Tibial artery (tissue), 4 donors: ENCODE results near the gene SOBP.

Source experiments
- DNase-seq, 2 donors: peaks; one replicate each; pipeline ENCODE4 v3.0.0-alpha.2; 2019
- H3K27ac ChIP-seq, 2 donors: fragments of 200-600 bp; sonication (generic) in 1 of 2; 1 replicate in 1 of 2; 2 replicates in 1 of 2; pipeline ENCODE4 v1.5.1; 2018 to 2019; ENCODE audit warnings: mild to moderate bottlenecking in 1 of 2
- H3K27me3 ChIP-seq, 2 donors: fragments of 200-600 bp; sonication (generic) in 1 of 2; one replicate each; pipeline versions ENCODE4 v1.5.1 to v1.6.0; 2016 to 2019
- H3K36me3 ChIP-seq, 3 donors: fragments of 200-600 bp; sonication (generic) in 2 of 3; one replicate each; pipeline ENCODE4 v1.5.1; 2016 to 2019; ENCODE audit warnings: mild to moderate bottlenecking in 2 of 3
- H3K4me1 ChIP-seq, 4 donors: fragments of 200-600 bp; sonication (generic) in 2 of 4; 1 replicate in 3 of 4; 2 replicates in 1 of 4; pipeline ENCODE4 v1.5.1; 2016 to 2019
- H3K4me3 ChIP-seq, 2 donors: fragments of 200-600 bp; sonication (generic) in 1 of 2; 1 replicate in 1 of 2; 2 replicates in 1 of 2; pipeline ENCODE4 v1.5.1; 2018 to 2019; ENCODE audit warnings: mild to moderate bottlenecking in 2 of 2
- H3K9me3 ChIP-seq, 3 donors: fragments of 200-600 bp; sonication (generic) in 1 of 3; one replicate each; pipeline ENCODE4 v1.5.1; 2016 to 2019
- CTCF ChIP-seq, 2 experiments: fragments of 200-600 bp in 1 of 2; fragments of 450-650 bp in 1 of 2; IDR thresholded peaks; one replicate each; pipeline ENCODE4 v1.5.1; 2017 to 2019; ENCODE audit warnings: antibody characterized with exemption in 2 of 2, mild to moderate bottlenecking in 1 of 2, moderate library complexity in 1 of 2
- intact Hi-C: fragments of 100-400 bp; cut with DNase I; formaldehyde crosslinking; loops from one replicate; pipeline ENCODE4 v1.15.0; 2023; ENCODE audit warnings: low total_unique reads

The SOBP gene

GRCh38 chr6:107574856-107575255 is 84.9 kb downstream of the SOBP start:
- Histone ChIP-seq H3K27me3 (no peaks in the 10 kb centered on the region), H3K36me3 (peaks cover under 1 to 9% (median 6%) of the 10 kb centered on the region in 3 donors), H3K4me3 (no peak overlapping the region), H3K27ac (no peak overlapping the region), H3K4me1 (peaks cover 0 to 4% (median 0%) of the 10 kb centered on the region in 4 donors), H3K9me3 (no peaks in the 10 kb centered on the region)
- intact Hi-C loops = no loop called here
- no peak for TF ChIP-seq CTCF (IDR thresholded peaks at IDR 0.05)
- DNase-seq = no peak

- Histone ChIP-seq H3K27ac (no peak overlapping the region), H3K4me3 (no peak overlapping the region), H3K4me1 (peaks cover 0 to 4% (median 0%) of the 10 kb centered on the region in 4 donors), H3K9me3 (no peaks in the 10 kb centered on the region), H3K27me3 (no peaks in the 10 kb centered on the region), H3K36me3 (peaks cover 0 to 6% (median 4%) of the 10 kb centered on the region in 3 donors)
- no peak for TF ChIP-seq CTCF (IDR thresholded peaks at IDR 0.05)
- DNase-seq = no peak
- intact Hi-C loops = no loop called here
Observed at GRCh38 chr6:107576852-107577251, 86.9 kb downstream of the SOBP start.

GRCh38 chr6:107578642-107579341 is 88.9 kb downstream of the SOBP start:
- H3K27ac ChIP-seq = no peak overlapping the region
- TF ChIP-seq CTCF (IDR thresholded peaks at IDR 0.05) = no peak
- no peak for DNase-seq
- H3K4me3 ChIP-seq = no peak overlapping the region
- H3K9me3 ChIP-seq = no peaks in the 10 kb centered on the region
- peaks cover 0 to 6% (median 4%) of the 10 kb centered on the region in 3 donors for H3K36me3 ChIP-seq
- intact Hi-C loops = no loop called here
- no peaks in the 10 kb centered on the region for H3K27me3 ChIP-seq
- peaks cover 0 to 4% (median 0%) of the 10 kb centered on the region in 4 donors for H3K4me1 ChIP-seq

GRCh38 chr6:107579456-107580056 is 89.6 kb downstream of the SOBP start:
- no peak for DNase-seq
- H3K27me3 ChIP-seq = no peaks in the 10 kb centered on the region
- H3K9me3 ChIP-seq = no peaks in the 10 kb centered on the region
- H3K4me1 ChIP-seq = peaks cover 0 to 4% (median 0%) of the 10 kb centered on the region in 4 donors
- no peak overlapping the region for H3K4me3 ChIP-seq
- H3K36me3 ChIP-seq = peaks cover 0 to 4% (median 4%) of the 10 kb centered on the region in 3 donors
- no peak overlapping the region for H3K27ac ChIP-seq
- intact Hi-C loops = no loop called here
- no peak for TF ChIP-seq CTCF (IDR thresholded peaks at IDR 0.05)

GRCh38 chr6:107582086-107582485 is 92.2 kb downstream of the SOBP start:
- no peak for DNase-seq
- Histone ChIP-seq H3K4me1 (no peaks in the 10 kb centered on the region), H3K27ac (no peak overlapping the region), H3K36me3 (no peaks in the 10 kb centered on the region), H3K27me3 (no peaks in the 10 kb centered on the region), H3K4me3 (no peak overlapping the region), H3K9me3 (no peaks in the 10 kb centered on the region)
- no peak for TF ChIP-seq CTCF (IDR thresholded peaks at IDR 0.05)
- intact Hi-C loops = no loop called here
